Activated naive CD8-positive, alpha-beta T cell (primary cell): ENCODE measurements around the gene GIMAP6.

Experiments
- H3K27ac Mint-ChIP-seq: one replicate; pipeline ENCODE4 v1.8.0; 2021; ENCODE audit warnings: mixed read lengths
- H3K27me3 Mint-ChIP-seq: one replicate; pipeline ENCODE4 v1.8.0; 2021; ENCODE audit warnings: mixed read lengths
- H3K36me3 Mint-ChIP-seq: one replicate; pipeline ENCODE4 v1.8.0; 2021; ENCODE audit warnings: mixed read lengths
- H3K4me1 Mint-ChIP-seq: one replicate; pipeline ENCODE4 v1.8.0; 2021; ENCODE audit warnings: low read depth, mixed read lengths
- H3K4me3 Mint-ChIP-seq: one replicate; pipeline ENCODE4 v1.8.0; 2021; ENCODE audit warnings: mild to moderate bottlenecking, mixed read lengths
- H3K9me3 Mint-ChIP-seq: one replicate; pipeline ENCODE4 v1.8.0; 2021; ENCODE audit warnings: low read depth, mixed read lengths

Gene GIMAP6

DNA sequence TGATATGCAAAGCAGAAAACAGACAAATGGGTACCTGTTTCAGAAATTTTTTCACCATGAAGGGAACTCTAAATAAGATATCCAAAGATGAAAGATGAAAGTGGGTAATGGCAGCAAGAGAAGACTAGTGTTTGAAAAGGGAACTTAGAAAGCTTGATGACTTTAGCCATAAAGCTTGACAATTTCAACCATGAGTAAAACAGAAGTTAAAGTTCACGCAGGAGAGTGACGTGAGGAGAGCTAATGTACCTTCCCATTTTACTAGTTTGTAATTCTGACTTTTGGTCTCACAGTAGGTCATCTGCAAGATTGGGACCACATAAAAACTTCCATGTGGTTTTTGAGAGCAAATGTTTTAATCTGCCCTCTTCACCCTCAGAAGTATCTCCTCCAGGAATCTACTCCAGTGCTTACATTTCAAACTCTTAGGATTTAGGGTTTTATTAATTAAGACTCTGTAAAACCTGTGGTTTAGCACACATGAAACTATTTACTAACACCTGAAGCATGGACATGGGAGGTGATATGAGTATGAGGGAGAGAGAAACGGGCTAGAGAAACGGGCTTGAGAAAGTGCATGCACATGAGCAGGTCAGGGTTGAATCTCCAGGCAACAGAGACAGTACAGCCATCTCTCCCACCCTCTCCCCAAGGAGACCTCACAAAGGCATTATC, 28.9 kb upstream of the GIMAP6 start:
- Mint-ChIP-seq H3K27ac (peak overlapping the region; percentile 82), H3K4me3 (no peak overlapping the region), H3K27me3 (no peaks in the 10 kb centered on the region), H3K4me1 (peaks cover 58% of the 10 kb centered on the region), H3K36me3 (peaks cover 17% of the 10 kb centered on the region), H3K9me3 (no peaks in the 10 kb centered on the region)

DNA sequence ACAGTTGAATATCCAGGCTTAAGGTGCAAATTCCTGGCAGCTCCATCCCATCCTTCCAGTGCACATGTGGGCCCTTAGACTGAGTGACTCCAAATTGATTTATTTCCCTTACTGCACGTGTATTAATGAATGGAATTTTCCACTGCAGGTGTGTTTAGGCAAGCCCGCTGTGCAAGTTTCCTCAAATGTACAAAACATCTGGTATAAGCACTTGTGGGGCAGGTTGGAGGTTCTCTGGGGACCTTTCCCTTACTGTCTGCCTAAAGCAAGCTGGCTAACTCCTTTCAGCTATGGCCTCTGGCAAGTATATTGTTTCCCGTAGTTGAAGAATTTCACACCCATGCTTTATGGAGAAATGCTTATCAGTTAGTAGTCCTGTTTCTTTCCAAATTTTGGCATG, 25.3 kb upstream of the GIMAP6 start:
- peaks cover 37% of the 10 kb centered on the region for H3K4me1 Mint-ChIP-seq
- peaks cover 26% of the 10 kb centered on the region for H3K36me3 Mint-ChIP-seq
- H3K4me3 Mint-ChIP-seq = no peak overlapping the region
- H3K27me3 Mint-ChIP-seq = no peaks in the 10 kb centered on the region
- H3K27ac Mint-ChIP-seq = no peak overlapping the region
- H3K9me3 Mint-ChIP-seq = peaks cover 11% of the 10 kb centered on the region

GRCh38 chr7:150656047-150656446, 23.9 kb upstream of the GIMAP6 start:
- H3K4me3 Mint-ChIP-seq = no peak overlapping the region
- H3K36me3 Mint-ChIP-seq = peaks cover 31% of the 10 kb centered on the region
- H3K27ac Mint-ChIP-seq = no peak overlapping the region
- peaks cover 22% of the 10 kb centered on the region for H3K4me1 Mint-ChIP-seq
- H3K9me3 Mint-ChIP-seq = peaks cover 18% of the 10 kb centered on the region
- no peaks in the 10 kb centered on the region for H3K27me3 Mint-ChIP-seq

GRCh38 chr7:150654692-150655091, 22.5 kb upstream of the GIMAP6 start:
- peaks cover 24% of the 10 kb centered on the region for H3K9me3 Mint-ChIP-seq
- H3K4me3 Mint-ChIP-seq = no peak overlapping the region
- peaks cover 38% of the 10 kb centered on the region for H3K36me3 Mint-ChIP-seq
- no peaks in the 10 kb centered on the region for H3K27me3 Mint-ChIP-seq
- peaks cover 14% of the 10 kb centered on the region for H3K4me1 Mint-ChIP-seq
- H3K27ac Mint-ChIP-seq = peak overlapping the region; percentile 41

DNA sequence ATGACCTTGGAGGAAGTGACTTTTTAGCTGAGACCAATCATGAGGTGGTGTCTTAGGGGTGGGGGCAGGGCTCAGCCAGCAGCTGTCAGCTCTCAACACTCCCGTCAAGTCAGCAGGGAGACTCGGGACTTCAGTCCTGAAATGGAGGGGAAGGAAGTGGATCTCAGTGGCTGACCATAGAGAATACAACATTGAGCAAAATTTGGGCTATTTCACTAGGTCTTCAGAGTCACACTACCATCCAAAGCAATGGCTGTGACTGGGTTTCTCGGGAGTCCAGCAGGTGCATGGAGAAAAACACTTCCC, 16.8 kb upstream of the GIMAP6 start:
- Mint-ChIP-seq H3K36me3 (peaks cover 43% of the 10 kb centered on the region), H3K4me1 (peaks cover 58% of the 10 kb centered on the region), H3K9me3 (peaks cover 25% of the 10 kb centered on the region)

DNA sequence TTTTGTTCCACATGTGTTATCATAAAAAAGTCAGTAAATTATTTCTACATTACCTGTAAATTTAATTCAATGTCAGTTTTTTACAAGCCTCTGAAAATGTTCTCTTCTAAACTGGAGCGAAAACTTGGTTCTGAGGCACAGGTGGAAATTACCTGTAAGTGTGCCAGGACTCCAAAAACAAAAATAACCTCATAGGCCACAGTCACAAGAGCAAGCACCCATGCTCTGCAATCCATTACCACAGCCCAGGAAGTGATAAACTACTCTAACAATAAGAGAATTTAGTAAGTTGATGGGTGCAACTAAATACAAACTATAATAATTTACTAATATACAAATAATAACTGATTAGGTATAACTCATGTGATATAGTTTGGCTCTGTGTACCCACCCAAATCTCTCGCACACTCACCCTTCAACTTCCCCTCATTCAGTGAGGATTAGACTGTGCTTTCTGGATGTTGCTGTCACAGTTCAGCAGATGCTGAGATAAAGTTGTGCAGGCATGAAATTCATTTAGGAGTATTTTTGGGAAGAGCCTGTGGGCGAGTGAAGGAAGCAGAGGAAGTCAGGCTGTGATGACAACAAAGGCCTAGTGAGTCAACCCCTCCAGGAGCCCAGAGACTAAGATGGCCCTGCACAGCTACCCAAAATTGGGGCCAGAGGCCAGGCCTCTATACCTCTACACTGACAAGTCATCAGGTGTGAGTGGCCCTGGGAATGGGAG, 16.3 kb upstream of the GIMAP6 start:
- H3K36me3 Mint-ChIP-seq = peaks cover 46% of the 10 kb centered on the region
- H3K27me3 Mint-ChIP-seq = no peaks in the 10 kb centered on the region
- H3K4me1 Mint-ChIP-seq = peaks cover 58% of the 10 kb centered on the region
- H3K27ac Mint-ChIP-seq = peak overlapping the region; percentile 83
- H3K4me3 Mint-ChIP-seq = peak overlapping the region; percentile 50
- peaks cover 25% of the 10 kb centered on the region for H3K9me3 Mint-ChIP-seq

More for the DNA sequence above, 16.8 kb upstream of the GIMAP6 start:
- Mint-ChIP-seq H3K27ac (peak overlapping the region; percentile 81), H3K4me3 (peak overlapping the region; percentile 28), H3K27me3 (no peaks in the 10 kb centered on the region)

DNA sequence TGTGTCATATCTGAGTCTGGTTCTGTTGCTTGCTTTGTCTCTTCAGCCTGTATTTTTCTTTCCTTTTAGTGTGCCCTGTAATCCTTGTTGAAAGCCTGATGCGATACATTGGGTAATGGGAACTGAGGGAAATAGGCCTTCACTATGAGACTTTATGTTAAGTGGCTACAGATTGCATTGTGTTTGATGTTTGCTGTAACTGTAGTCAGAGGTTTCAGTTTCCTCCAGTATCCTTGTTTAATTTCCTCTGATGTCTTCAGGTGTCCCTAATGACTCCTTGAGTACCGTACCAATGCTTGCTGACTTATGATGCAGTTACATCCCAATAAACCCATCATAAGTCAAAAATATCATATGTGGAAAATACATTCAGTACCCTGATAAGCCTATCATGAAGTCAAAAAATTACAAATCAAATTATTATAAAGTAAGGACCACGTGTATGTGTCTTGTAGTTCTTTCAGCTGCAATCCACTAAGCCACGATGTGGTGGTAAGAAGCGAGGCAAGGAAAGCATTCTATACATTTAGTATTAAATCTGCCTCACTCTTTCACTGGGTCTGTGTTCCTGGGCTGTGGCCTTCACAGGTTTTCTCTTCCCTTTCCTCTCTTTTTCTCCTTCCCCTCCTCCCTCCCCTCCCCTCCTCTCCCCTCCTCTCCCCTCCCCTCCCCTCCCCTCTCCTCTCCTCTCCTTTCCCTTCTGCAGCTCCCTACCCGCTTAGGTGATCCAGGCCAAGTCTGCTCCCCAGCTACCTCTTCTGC, 13.3 kb upstream of the GIMAP6 start:
- Mint-ChIP-seq H3K27me3 (no peaks in the 10 kb centered on the region), H3K4me3 (peak overlapping the region; percentile 2), H3K36me3 (peaks cover 32% of the 10 kb centered on the region), H3K27ac (peak overlapping the region; percentile 75), H3K4me1 (peaks cover 79% of the 10 kb centered on the region), H3K9me3 (peaks cover 13% of the 10 kb centered on the region)

- Mint-ChIP-seq H3K4me1 (peaks cover 75% of the 10 kb centered on the region), H3K27me3 (no peaks in the 10 kb centered on the region), H3K9me3 (peaks cover 23% of the 10 kb centered on the region), H3K27ac (no peak overlapping the region), H3K4me3 (no peak overlapping the region), H3K36me3 (peaks cover 39% of the 10 kb centered on the region)
These were observed 10.7 kb upstream of the GIMAP6 start for GRCh38 chr7:150642926-150643325.

- H3K4me3 Mint-ChIP-seq = no peak overlapping the region
- peaks cover 75% of the 10 kb centered on the region for H3K4me1 Mint-ChIP-seq
- H3K9me3 Mint-ChIP-seq = peaks cover 32% of the 10 kb centered on the region
- peaks cover 47% of the 10 kb centered on the region for H3K36me3 Mint-ChIP-seq
- no peak overlapping the region for H3K27ac Mint-ChIP-seq
- no peaks in the 10 kb centered on the region for H3K27me3 Mint-ChIP-seq
These were observed 9.7 kb upstream of the GIMAP6 start for GRCh38 chr7:150641854-150642253.

DNA sequence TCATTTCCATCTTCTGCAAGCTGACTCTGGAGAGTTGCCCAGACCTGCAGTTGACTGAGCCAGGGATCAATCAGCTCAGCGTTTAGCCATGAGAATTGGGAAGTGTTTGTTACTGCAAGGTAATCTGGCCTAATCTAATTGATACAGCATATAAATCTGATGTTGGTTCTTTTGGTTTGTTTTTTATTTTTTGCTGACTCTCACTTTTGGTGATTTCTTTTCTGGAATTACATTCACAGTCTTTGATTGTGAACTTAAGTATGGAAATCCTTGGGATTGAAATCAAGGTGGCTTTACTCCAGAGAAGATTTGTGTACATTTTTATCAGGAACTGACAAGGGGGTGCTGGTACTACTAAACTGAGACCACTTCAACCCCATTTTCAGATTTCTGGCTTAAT, 1.7 kb upstream of the GIMAP6 start:
- H3K36me3 Mint-ChIP-seq = peaks cover 49% of the 10 kb centered on the region
- H3K4me3 Mint-ChIP-seq = peak overlapping the region; percentile 56

GRCh38 chr7:150631084-150631826, 930 bp downstream of the GIMAP6 start:
- Mint-ChIP-seq H3K4me3 (peak overlapping the region; percentile 97), H3K4me1 (peaks cover 84% of the 10 kb centered on the region), H3K9me3 (peaks cover 3% of the 10 kb centered on the region), H3K27me3 (no peaks in the 10 kb centered on the region), H3K27ac (peak overlapping the region; percentile 99), H3K36me3 (peaks cover 46% of the 10 kb centered on the region)

More for the DNA sequence above, 1.7 kb upstream of the GIMAP6 start:
- peaks cover 26% of the 10 kb centered on the region for H3K9me3 Mint-ChIP-seq
- peaks cover 86% of the 10 kb centered on the region for H3K4me1 Mint-ChIP-seq
- H3K27ac Mint-ChIP-seq = peak overlapping the region; percentile 91
- no peaks in the 10 kb centered on the region for H3K27me3 Mint-ChIP-seq

GRCh38 chr7:150629347-150629746, 2.8 kb downstream of the GIMAP6 start:
- Mint-ChIP-seq H3K36me3 (peaks cover 49% of the 10 kb centered on the region), H3K9me3 (peaks cover 8% of the 10 kb centered on the region), H3K4me1 (peaks cover 77% of the 10 kb centered on the region), H3K4me3 (peak overlapping the region; percentile 20), H3K27me3 (no peaks in the 10 kb centered on the region), H3K27ac (peak overlapping the region; percentile 99)

DNA sequence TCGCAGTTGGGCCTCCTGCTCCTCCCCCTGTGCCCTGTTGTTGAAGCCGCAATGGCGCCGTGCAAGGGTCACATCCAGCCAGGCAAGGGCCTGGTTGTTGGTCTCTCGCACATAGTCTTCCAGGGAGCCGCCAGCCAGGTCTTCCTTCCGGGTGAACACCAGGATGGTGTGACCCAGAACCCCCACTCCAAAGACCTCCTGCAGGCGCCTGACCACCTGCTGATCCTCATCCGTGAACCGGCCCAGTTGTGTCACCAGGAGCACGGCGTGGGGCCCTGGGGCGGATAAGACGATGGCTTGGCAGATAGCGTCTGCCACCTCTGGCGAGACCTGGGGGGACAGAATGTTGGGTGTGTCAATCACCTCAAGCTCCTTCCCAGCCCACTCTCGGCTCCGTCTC, 4.2 kb downstream of the GIMAP6 start:
- no peaks in the 10 kb centered on the region for H3K27me3 Mint-ChIP-seq
- H3K9me3 Mint-ChIP-seq = peaks cover 8% of the 10 kb centered on the region
- H3K27ac Mint-ChIP-seq = no peak overlapping the region
- peaks cover 77% of the 10 kb centered on the region for H3K4me1 Mint-ChIP-seq
- H3K36me3 Mint-ChIP-seq = peaks cover 49% of the 10 kb centered on the region
- no peak overlapping the region for H3K4me3 Mint-ChIP-seq

- H3K27ac Mint-ChIP-seq = peak overlapping the region; percentile 34
- no peak overlapping the region for H3K4me3 Mint-ChIP-seq
- peaks cover 8% of the 10 kb centered on the region for H3K9me3 Mint-ChIP-seq
- peaks cover 75% of the 10 kb centered on the region for H3K4me1 Mint-ChIP-seq
- peaks cover 49% of the 10 kb centered on the region for H3K36me3 Mint-ChIP-seq
- no peaks in the 10 kb centered on the region for H3K27me3 Mint-ChIP-seq
These were observed 5.5 kb downstream of the GIMAP6 start for GRCh38 chr7:150626696-150627095.
